GM12891 (cell line): ENCODE results near the gene PACSIN1.

Experiments used
- POLR2AphosphoS5 ChIP-seq: IDR thresholded peaks from 2 replicates; pipeline ENCODE4 v1.6.1; 2011; ENCODE audit warnings: low read depth, low read length, control low read depth
- TAF1 ChIP-seq: IDR thresholded peaks from 2 replicates; pipeline ENCODE4 v1.6.1; 2011; ENCODE audit warnings: low read depth, low read length, control low read depth

GRCh38 chr6:34555328-34555727 lies 89.5 kb downstream of the PACSIN1 start:
- TF ChIP-seq POLR2AphosphoS5 = no peak
- no peak for TF ChIP-seq TAF1
